Measurements from ENCODE around the gene IQGAP2. TPM values are rescaled to one million over a fixed set of nuclear protein-coding genes. Genes with fewer than 3 reads are reported as not detected.

IQGAP2 gene
- total and polyA plus RNA-seq, 9 of the 15 experiments (the other 6 are each of a cell fraction or from before 2014, with no cell fraction given): 8.7 to 23.2 (median 17.4) TPM

DNA sequence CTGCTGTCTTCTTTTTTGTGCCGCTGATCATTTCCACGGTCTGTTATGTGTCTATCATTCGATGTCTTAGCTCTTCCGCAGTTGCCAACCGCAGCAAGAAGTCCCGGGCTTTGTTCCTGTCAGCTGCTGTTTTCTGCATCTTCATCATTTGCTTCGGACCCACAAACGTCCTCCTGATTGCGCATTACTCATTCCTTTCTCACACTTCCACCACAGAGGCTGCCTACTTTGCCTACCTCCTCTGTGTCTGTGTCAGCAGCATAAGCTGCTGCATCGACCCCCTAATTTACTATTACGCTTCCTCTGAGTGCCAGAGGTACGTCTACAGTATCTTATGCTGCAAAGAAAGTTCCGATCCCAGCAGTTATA lies 329.9 kb downstream of the IQGAP2 start (continued):
- TF ChIP-seq, protein P1, sequence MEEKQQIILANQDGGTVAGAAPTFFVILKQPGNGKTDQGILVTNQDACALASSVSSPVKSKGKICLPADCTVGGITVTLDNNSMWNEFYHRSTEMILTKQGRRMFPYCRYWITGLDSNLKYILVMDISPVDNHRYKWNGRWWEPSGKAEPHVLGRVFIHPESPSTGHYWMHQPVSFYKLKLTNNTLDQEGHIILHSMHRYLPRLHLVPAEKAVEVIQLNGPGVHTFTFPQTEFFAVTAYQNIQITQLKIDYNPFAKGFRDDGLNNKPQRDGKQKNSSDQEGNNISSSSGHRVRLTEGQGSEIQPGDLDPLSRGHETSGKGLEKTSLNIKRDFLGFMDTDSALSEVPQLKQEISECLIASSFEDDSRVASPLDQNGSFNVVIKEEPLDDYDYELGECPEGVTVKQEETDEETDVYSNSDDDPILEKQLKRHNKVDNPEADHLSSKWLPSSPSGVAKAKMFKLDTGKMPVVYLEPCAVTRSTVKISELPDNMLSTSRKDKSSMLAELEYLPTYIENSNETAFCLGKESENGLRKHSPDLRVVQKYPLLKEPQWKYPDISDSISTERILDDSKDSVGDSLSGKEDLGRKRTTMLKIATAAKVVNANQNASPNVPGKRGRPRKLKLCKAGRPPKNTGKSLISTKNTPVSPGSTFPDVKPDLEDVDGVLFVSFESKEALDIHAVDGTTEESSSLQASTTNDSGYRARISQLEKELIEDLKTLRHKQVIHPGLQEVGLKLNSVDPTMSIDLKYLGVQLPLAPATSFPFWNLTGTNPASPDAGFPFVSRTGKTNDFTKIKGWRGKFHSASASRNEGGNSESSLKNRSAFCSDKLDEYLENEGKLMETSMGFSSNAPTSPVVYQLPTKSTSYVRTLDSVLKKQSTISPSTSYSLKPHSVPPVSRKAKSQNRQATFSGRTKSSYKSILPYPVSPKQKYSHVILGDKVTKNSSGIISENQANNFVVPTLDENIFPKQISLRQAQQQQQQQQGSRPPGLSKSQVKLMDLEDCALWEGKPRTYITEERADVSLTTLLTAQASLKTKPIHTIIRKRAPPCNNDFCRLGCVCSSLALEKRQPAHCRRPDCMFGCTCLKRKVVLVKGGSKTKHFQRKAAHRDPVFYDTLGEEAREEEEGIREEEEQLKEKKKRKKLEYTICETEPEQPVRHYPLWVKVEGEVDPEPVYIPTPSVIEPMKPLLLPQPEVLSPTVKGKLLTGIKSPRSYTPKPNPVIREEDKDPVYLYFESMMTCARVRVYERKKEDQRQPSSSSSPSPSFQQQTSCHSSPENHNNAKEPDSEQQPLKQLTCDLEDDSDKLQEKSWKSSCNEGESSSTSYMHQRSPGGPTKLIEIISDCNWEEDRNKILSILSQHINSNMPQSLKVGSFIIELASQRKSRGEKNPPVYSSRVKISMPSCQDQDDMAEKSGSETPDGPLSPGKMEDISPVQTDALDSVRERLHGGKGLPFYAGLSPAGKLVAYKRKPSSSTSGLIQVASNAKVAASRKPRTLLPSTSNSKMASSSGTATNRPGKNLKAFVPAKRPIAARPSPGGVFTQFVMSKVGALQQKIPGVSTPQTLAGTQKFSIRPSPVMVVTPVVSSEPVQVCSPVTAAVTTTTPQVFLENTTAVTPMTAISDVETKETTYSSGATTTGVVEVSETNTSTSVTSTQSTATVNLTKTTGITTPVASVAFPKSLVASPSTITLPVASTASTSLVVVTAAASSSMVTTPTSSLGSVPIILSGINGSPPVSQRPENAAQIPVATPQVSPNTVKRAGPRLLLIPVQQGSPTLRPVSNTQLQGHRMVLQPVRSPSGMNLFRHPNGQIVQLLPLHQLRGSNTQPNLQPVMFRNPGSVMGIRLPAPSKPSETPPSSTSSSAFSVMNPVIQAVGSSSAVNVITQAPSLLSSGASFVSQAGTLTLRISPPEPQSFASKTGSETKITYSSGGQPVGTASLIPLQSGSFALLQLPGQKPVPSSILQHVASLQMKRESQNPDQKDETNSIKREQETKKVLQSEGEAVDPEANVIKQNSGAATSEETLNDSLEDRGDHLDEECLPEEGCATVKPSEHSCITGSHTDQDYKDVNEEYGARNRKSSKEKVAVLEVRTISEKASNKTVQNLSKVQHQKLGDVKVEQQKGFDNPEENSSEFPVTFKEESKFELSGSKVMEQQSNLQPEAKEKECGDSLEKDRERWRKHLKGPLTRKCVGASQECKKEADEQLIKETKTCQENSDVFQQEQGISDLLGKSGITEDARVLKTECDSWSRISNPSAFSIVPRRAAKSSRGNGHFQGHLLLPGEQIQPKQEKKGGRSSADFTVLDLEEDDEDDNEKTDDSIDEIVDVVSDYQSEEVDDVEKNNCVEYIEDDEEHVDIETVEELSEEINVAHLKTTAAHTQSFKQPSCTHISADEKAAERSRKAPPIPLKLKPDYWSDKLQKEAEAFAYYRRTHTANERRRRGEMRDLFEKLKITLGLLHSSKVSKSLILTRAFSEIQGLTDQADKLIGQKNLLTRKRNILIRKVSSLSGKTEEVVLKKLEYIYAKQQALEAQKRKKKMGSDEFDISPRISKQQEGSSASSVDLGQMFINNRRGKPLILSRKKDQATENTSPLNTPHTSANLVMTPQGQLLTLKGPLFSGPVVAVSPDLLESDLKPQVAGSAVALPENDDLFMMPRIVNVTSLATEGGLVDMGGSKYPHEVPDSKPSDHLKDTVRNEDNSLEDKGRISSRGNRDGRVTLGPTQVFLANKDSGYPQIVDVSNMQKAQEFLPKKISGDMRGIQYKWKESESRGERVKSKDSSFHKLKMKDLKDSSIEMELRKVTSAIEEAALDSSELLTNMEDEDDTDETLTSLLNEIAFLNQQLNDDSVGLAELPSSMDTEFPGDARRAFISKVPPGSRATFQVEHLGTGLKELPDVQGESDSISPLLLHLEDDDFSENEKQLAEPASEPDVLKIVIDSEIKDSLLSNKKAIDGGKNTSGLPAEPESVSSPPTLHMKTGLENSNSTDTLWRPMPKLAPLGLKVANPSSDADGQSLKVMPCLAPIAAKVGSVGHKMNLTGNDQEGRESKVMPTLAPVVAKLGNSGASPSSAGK (IDR thresholded peaks at IDR 0.05): no peak
- TF ChIP-seq HMG20B (CRISPR knock-in tag; IDR thresholded peaks at IDR 0.05): no peak
- TF ChIP-seq TAF9B (IDR thresholded peaks at IDR 0.05; ENCODE audit: partially characterized antibody): no peak
- TF ChIP-seq, protein P2, sequence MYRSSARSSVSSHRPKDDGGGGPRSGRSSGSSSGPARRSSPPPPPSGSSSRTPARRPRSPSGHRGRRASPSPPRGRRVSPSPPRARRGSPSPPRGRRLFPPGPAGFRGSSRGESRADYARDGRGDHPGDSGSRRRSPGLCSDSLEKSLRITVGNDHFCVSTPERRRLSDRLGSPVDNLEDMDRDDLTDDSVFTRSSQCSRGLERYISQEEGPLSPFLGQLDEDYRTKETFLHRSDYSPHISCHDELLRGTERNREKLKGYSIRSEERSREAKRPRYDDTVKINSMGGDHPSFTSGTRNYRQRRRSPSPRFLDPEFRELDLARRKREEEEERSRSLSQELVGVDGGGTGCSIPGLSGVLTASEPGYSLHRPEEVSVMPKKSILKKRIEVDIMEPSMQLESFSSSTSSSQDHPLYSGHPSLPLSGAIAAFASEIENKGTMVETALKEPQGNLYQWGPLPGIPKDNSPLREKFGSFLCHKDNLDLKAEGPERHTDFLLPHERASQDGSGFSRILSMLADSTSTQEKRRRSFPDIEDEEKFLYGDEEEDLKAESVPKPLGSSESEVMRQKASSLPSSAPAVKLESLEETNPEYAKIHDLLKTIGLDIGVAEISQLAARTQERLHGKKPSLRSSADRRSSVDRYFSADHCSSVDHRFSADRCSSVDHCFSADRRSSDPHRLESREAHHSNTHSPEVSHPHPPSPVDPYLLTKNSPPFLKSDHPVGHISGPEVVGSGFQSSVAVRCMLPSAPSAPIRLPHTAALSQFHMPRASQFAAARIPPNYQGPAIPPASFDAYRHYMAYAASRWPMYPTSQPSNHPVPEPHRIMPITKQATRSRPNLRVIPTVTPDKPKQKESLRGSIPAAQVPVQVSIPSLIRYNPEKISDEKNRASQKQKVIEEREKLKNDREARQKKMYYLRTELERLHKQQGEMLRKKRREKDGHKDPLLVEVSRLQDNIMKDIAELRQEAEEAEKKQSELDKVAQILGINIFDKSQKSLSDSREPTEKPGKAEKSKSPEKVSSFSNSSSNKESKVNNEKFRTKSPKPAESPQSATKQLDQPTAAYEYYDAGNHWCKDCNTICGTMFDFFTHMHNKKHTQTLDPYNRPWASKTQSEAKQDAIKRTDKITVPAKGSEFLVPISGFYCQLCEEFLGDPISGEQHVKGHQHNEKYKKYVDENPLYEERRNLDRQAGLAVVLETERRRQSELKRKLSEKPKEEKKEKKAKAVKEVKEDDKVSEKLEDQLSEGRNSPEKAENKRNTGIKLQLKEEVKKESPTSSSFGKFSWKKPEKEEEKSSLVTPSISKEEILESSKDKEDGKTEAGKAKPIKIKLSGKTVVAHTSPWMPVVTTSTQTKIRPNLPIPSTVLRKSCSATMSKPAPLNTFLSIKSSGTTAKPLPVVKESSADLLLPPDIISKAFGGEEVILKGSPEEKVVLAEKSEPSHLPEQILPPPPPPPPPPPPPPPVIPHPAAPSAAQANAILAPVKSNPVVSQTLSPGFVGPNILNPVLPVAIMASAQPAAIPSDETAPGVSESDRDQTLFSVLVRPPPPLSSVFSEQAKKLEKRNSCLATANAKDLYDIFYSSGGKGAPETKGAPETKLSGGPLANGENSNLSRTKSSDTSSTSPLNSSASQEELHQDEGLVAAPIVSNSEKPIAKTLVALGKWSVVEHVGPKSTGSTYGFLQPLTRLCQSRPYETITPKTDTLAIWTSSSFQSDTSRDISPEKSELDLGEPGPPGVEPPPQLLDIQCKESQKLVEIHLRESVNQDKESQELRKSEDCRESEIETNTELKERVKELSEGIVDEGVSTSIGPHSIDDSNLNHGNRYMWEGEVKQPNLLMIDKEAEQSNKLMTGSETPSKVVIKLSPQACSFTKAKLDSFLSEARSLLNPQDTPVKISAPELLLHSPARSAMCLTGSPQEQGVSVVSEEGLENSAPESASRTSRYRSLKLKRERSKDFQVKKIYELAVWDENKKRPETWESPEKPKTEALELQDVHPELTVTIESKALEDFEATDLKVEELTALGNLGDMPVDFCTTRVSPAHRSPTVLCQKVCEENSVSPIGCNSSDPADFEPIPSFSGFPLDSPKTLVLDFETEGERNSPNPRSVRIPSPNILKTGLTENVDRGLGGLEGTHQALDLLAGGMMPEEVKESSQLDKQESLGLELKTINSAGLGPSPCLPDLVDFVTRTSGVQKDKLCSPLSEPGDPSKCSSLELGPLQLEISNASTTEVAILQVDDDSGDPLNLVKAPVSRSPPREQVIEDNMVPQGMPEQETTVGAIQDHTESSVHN (IDR thresholded peaks at IDR 0.05; ENCODE audit: borderline replicate concordance in 1 of 2, low read depth in 1 of 2): no peak
